Activated CD8-positive, alpha-beta memory T cell treated with anti-CD3 and anti-CD28 coated beads for 4 hours (primary cell): ENCODE results near the gene MYH10.
"Not testable (repeated sequence)": the region's sequence is repeated elsewhere in the genome, so short reads cannot be mapped to it uniquely, and the experiment has no call there.

Experiments
- DNase-seq, 2 donors: peaks; one replicate each; pipeline ENCODE4 v3.0.0-alpha.2; 2020; ENCODE audit warnings: low read depth in 2 of 2

Gene MYH10

GRCh38 chr17:8556074-8556473 is 74.5 kb downstream of the MYH10 start:
- no peak for DNase-seq

- no peak for DNase-seq
These were observed 75.5 kb downstream of the MYH10 start for GRCh38 chr17:8555062-8555461.

- no peak for DNase-seq
These were observed 77.8 kb downstream of the MYH10 start for GRCh38 chr17:8552577-8553320.

- no peak for DNase-seq
These were observed 87.7 kb downstream of the MYH10 start for GRCh38 chr17:8542599-8543502.

GRCh38 chr17:8539976-8540375 is 90.5 kb downstream of the MYH10 start:
- DNase-seq: not testable (repeated sequence)

- DNase-seq: no peak
These were observed 92.8 kb downstream of the MYH10 start for GRCh38 chr17:8537734-8538133.

GRCh38 chr17:8534498-8535188 is 95.9 kb downstream of the MYH10 start:
- DNase-seq: no peak

- DNase-seq: no peak
These were observed 98.5 kb downstream of the MYH10 start for GRCh38 chr17:8532021-8532420.

- no peak for DNase-seq
These were observed 107.9 kb downstream of the MYH10 start for GRCh38 chr17:8522577-8522976.

GRCh38 chr17:8520981-8521380 is 109.5 kb downstream of the MYH10 start:
- no peak for DNase-seq

GRCh38 chr17:8518850-8519249 is 111.7 kb downstream of the MYH10 start:
- DNase-seq: no peak

GRCh38 chr17:8518326-8518725 is 112.2 kb downstream of the MYH10 start:
- DNase-seq: no peak

- DNase-seq: no peak
These were observed 115.7 kb downstream of the MYH10 start for GRCh38 chr17:8514801-8515200.

GRCh38 chr17:8506145-8506544 is 124.4 kb downstream of the MYH10 start:
- DNase-seq: no peak

- DNase-seq: no peak
These were observed 125.9 kb downstream of the MYH10 start for GRCh38 chr17:8504460-8505207.

- DNase-seq: no peak
These were observed 126.7 kb downstream of the MYH10 start for GRCh38 chr17:8503807-8504206.

- no peak for DNase-seq
These were observed 127.2 kb downstream of the MYH10 start for GRCh38 chr17:8503368-8503767.

GRCh38 chr17:8502126-8502525 is 128.4 kb downstream of the MYH10 start:
- DNase-seq: no peak

GRCh38 chr17:8500609-8501008 is 129.9 kb downstream of the MYH10 start:
- DNase-seq: no peak

GRCh38 chr17:8499614-8500013 is 130.9 kb downstream of the MYH10 start:
- no peak for DNase-seq

GRCh38 chr17:8499171-8499570 is 131.4 kb downstream of the MYH10 start:
- DNase-seq: no peak

- no peak for DNase-seq
These were observed 134.4 kb downstream of the MYH10 start for GRCh38 chr17:8496081-8496480.
